ENCODE data around the gene OPHN1.

The OPHN1 gene

GRCh38 chrX:68454476-68455150 lies 21.3 kb upstream of the OPHN1 start:
- Histone ChIP-seq H3K9me3 (replicated peaks; ENCODE audit: insufficient read depth, low read length) (no peaks in the 10 kb centered on the region), H3K9ac (ENCODE audit: low read length) (no peak overlapping the region), H3K4me2 (ENCODE audit: low read depth, low read length) (no peak overlapping the region), H4K20me1 (ENCODE audit: insufficient read depth, low read length) (no peaks in the 10 kb centered on the region), H3K4me3 (ENCODE audit: low read length) (no peak overlapping the region), H3F3A (ENCODE audit: insufficient read depth, low read length) (no peaks in the 10 kb centered on the region), H3K27ac (ENCODE audit: low read length) (no peak overlapping the region), H3K9me2 (replicated peaks; ENCODE audit: insufficient read depth, low read length) (no peaks in the 10 kb centered on the region), H3K4me1 (ENCODE audit: low read length) (no peaks in the 10 kb centered on the region), H2AFZ (ENCODE audit: low read length) (no peak overlapping the region), H3K36me3 (replicated peaks; ENCODE audit: insufficient read depth, low read length) (no peaks in the 10 kb centered on the region), H3K79me2 (ENCODE audit: low read length) (no peaks in the 10 kb centered on the region), H3K27me3 (replicated peaks; ENCODE audit: insufficient read depth, low read length) (no peaks in the 10 kb centered on the region)
- no peak for DNase-seq
- TF ChIP-seq EZH2phosphoT487 (IDR thresholded peaks at IDR 0.05; ENCODE audit: low read length), result no peak
- TF ChIP-seq CTCF (IDR thresholded peaks at IDR 0.05; ENCODE audit: low read length), result no peak
- no peak for TF ChIP-seq EZH2 (optimal IDR thresholded peaks at IDR 0.05; ENCODE audit: low read depth, low read length)

GRCh38 chrX:68451720-68452119 lies 18.4 kb upstream of the OPHN1 start:
- H3K4me1 ChIP-seq (ENCODE audit: low read length), result no peaks in the 10 kb centered on the region
- DNase-seq, result no peak
- no peaks in the 10 kb centered on the region for H3K27me3 ChIP-seq (replicated peaks; ENCODE audit: insufficient read depth, low read length)
- no peak for TF ChIP-seq CTCF (IDR thresholded peaks at IDR 0.05; ENCODE audit: low read length)
- no peak overlapping the region for H2AFZ ChIP-seq (ENCODE audit: low read length)
- no peaks in the 10 kb centered on the region for H3K9me3 ChIP-seq (replicated peaks; ENCODE audit: insufficient read depth, low read length)
- no peaks in the 10 kb centered on the region for H3K79me2 ChIP-seq (ENCODE audit: low read length)
- H3K27ac ChIP-seq (ENCODE audit: low read length), result no peak overlapping the region
- H3K4me3 ChIP-seq (ENCODE audit: low read length), result no peak overlapping the region
- H3F3A ChIP-seq (ENCODE audit: insufficient read depth, low read length), result no peaks in the 10 kb centered on the region
- no peaks in the 10 kb centered on the region for H4K20me1 ChIP-seq (ENCODE audit: insufficient read depth, low read length)
- H3K9me2 ChIP-seq (replicated peaks; ENCODE audit: insufficient read depth, low read length), result no peaks in the 10 kb centered on the region
- H3K9ac ChIP-seq (ENCODE audit: low read length), result no peak overlapping the region
- no peaks in the 10 kb centered on the region for H3K36me3 ChIP-seq (replicated peaks; ENCODE audit: insufficient read depth, low read length)
- H3K4me2 ChIP-seq (ENCODE audit: low read depth, low read length), result no peak overlapping the region

GRCh38 chrX:68443155-68443868 lies 10.0 kb upstream of the OPHN1 start:
- DNase-seq, result peak; percentile 82
- no peak for TF ChIP-seq CTCF (IDR thresholded peaks at IDR 0.05; ENCODE audit: low read length)
- no peak for TF ChIP-seq EZH2 (optimal IDR thresholded peaks at IDR 0.05; ENCODE audit: low read depth, low read length)
- no peak for TF ChIP-seq EZH2phosphoT487 (IDR thresholded peaks at IDR 0.05; ENCODE audit: low read length)
- Histone ChIP-seq H3K9ac (ENCODE audit: low read length) (no peak overlapping the region), H3K4me3 (ENCODE audit: low read length) (no peak overlapping the region), H3K4me2 (ENCODE audit: low read depth, low read length) (peak overlapping the region; percentile 36; the same call in 1 of the 2 replicates), H3K36me3 (replicated peaks; ENCODE audit: insufficient read depth, low read length) (no peaks in the 10 kb centered on the region), H3K4me1 (ENCODE audit: low read length) (peaks cover 13% of the 10 kb centered on the region), H2AFZ (ENCODE audit: low read length) (no peak overlapping the region), H4K20me1 (ENCODE audit: insufficient read depth, low read length) (no peaks in the 10 kb centered on the region), H3K79me2 (ENCODE audit: low read length) (no peaks in the 10 kb centered on the region), H3K27ac (ENCODE audit: low read length) (no peak overlapping the region), H3K27me3 (replicated peaks; ENCODE audit: insufficient read depth, low read length) (0 out of 2 replicates have a peak, but pooled peaks cover 6% of the 10 kb centered on the region), H3F3A (ENCODE audit: insufficient read depth, low read length) (0 out of 2 replicates have a peak, but pooled peaks cover 5% of the 10 kb centered on the region), H3K9me3 (replicated peaks; ENCODE audit: insufficient read depth, low read length) (no peaks in the 10 kb centered on the region), H3K9me2 (replicated peaks; ENCODE audit: insufficient read depth, low read length) (no peaks in the 10 kb centered on the region)

Data from MM.1S (cell line).